ENCODE results near the gene NRIP3. TPM values are rescaled to one million over a fixed set of nuclear protein-coding genes. Genes with fewer than 3 reads are reported as not detected.

Gene NRIP3
- total RNA-seq, 1 experiment from 2014 or later = 22.8 TPM

GRCh38 chr11:8998017-8998416 is 5.8 kb downstream of the NRIP3 start:
- no peaks in the 10 kb centered on the region for H3K36me3 ChIP-seq (ENCODE audit: control insufficient read depth, insufficient read depth, low read length)
- no peak for DNase-seq (ENCODE audit: low read depth, low spot score)
- ATAC-seq = no peak
- H3K4me3 ChIP-seq (ENCODE audit: low read depth in 2 of 2, low read length in 2 of 2) = no peak overlapping the region
- H3K27ac ChIP-seq (ENCODE audit: low read length) = no peak overlapping the region
- BruUV-seq (replicated peaks) = no TSS peak
- CTCF ChIA-PET = interaction anchor here (0.8 to 1.4 kb wide), 2 partner anchors 9 to 18 kb away, joined by 3 to 4 read pairs; no protein-coding TSS in a partner anchor
- POLR2A ChIA-PET = interaction anchor here (0.6 kb wide), 1 partner anchor 340 kb away, joined by 8 read pairs; no protein-coding TSS in a partner anchor
- no peak for TF ChIP-seq TCF7L2 (IDR thresholded peaks at IDR 0.05; ENCODE audit: low read depth, low read length)
- TF ChIP-seq, protein P1, sequence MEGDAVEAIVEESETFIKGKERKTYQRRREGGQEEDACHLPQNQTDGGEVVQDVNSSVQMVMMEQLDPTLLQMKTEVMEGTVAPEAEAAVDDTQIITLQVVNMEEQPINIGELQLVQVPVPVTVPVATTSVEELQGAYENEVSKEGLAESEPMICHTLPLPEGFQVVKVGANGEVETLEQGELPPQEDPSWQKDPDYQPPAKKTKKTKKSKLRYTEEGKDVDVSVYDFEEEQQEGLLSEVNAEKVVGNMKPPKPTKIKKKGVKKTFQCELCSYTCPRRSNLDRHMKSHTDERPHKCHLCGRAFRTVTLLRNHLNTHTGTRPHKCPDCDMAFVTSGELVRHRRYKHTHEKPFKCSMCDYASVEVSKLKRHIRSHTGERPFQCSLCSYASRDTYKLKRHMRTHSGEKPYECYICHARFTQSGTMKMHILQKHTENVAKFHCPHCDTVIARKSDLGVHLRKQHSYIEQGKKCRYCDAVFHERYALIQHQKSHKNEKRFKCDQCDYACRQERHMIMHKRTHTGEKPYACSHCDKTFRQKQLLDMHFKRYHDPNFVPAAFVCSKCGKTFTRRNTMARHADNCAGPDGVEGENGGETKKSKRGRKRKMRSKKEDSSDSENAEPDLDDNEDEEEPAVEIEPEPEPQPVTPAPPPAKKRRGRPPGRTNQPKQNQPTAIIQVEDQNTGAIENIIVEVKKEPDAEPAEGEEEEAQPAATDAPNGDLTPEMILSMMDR (IDR thresholded peaks at IDR 0.05) = no peak
- no peak for TF ChIP-seq SIN3A (IDR thresholded peaks at IDR 0.05; ENCODE audit: borderline replicate concordance, insufficient read depth, low read depth, low read length)
- no peak for TF ChIP-seq REST (IDR thresholded peaks at IDR 0.05; ENCODE audit: insufficient read depth in 1 of 2, low read depth in 2 of 2, low read length in 1 of 2)
- no peak for TF ChIP-seq POLR2AphosphoS5 (IDR thresholded peaks at IDR 0.05; ENCODE audit: low read depth, low read length)
- no peaks in the 10 kb centered on the region for H3K9me3 ChIP-seq (ENCODE audit: control insufficient read depth, insufficient read depth, low read depth, low read length)
- in situ Hi-C loops (cut with HindIII; ENCODE audit: low pct_unique_long_range_greater_than_20kb, low sequenced_read_pairs) = no loop called here
- H3K27me3 ChIP-seq (ENCODE audit: control insufficient read depth, insufficient read depth, low read length) = no peaks in the 10 kb centered on the region
- H3K4me1 ChIP-seq (ENCODE audit: control insufficient read depth, insufficient read depth, low read length) = peaks cover 22% of the 10 kb centered on the region
- intact Hi-C loops (cut with micrococcal nuclease; ENCODE audit: unreplicated experiment) = no loop called here

DNA sequence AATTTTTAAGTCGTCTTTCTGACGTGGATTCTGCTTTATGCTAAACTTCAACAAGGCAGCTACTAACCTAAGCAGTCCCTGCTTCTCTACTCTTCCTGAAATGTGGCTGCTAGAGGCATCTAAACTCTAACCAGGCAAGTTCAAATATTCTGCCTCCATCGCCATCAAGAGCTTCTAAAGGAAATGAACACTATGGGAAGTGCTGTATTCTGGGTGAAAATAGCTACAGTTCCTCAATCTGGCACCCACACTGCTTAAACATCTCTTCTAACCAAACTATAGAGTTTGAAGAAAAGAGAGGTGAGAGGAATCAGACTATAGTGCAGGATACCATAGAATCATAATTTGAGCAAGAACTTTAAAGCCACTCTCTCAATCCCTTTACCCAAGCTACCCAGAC is 6.3 kb downstream of the NRIP3 start:
- no peak for DNase-seq (ENCODE audit: low read depth, low spot score)
- H3K9me3 ChIP-seq (ENCODE audit: control insufficient read depth, insufficient read depth, low read depth, low read length) = no peaks in the 10 kb centered on the region
- ATAC-seq = no peak
- BruUV-seq (replicated peaks) = no TSS peak
- ChIA-PET CTCF (interaction anchor here (0.7 to 1.4 kb wide), 3 partner anchors 10 to 18 kb away, joined by 3 to 10 read pairs (median 4); no protein-coding TSS in a partner anchor), POLR2A (interaction anchor here (0.6 kb wide), 1 partner anchor 341 kb away, joined by 8 read pairs; no protein-coding TSS in a partner anchor)
- no peak overlapping the region for H3K27ac ChIP-seq (ENCODE audit: low read length)
- H3K4me3 ChIP-seq (ENCODE audit: low read depth in 2 of 2, low read length in 2 of 2) = no peak overlapping the region
- H3K27me3 ChIP-seq (ENCODE audit: control insufficient read depth, insufficient read depth, low read length) = no peaks in the 10 kb centered on the region
- intact Hi-C loops (cut with micrococcal nuclease; ENCODE audit: unreplicated experiment) = no loop called here
- in situ Hi-C loops (cut with HindIII; ENCODE audit: low pct_unique_long_range_greater_than_20kb, low sequenced_read_pairs) = no loop called here
- H3K36me3 ChIP-seq (ENCODE audit: control insufficient read depth, insufficient read depth, low read length) = no peaks in the 10 kb centered on the region
- H3K4me1 ChIP-seq (ENCODE audit: control insufficient read depth, insufficient read depth, low read length) = peaks cover 16% of the 10 kb centered on the region
- TF ChIP-seq REST (IDR thresholded peaks at IDR 0.05; ENCODE audit: insufficient read depth in 1 of 2, low read depth in 2 of 2, low read length in 1 of 2) (no peak), SIN3A (IDR thresholded peaks at IDR 0.05; ENCODE audit: borderline replicate concordance, insufficient read depth, low read depth, low read length) (no peak), POLR2AphosphoS5 (IDR thresholded peaks at IDR 0.05; ENCODE audit: low read depth, low read length) (no peak), TCF7L2 (IDR thresholded peaks at IDR 0.05; ENCODE audit: low read depth, low read length) (no peak)
- TF ChIP-seq, protein P1 (IDR thresholded peaks at IDR 0.05) = no peak

Measured in Panc1 (cell line).